Panc1 (cell line): ENCODE data around the gene FNBP1L. TPM values are rescaled to one million over a fixed set of nuclear protein-coding genes. Genes with fewer than 3 reads are reported as not detected.

ENCODE experiments used
- ATAC-seq: fragments of 200-7000 bp; cut with Tn5 transposase; 2 replicates; pipeline ENCODE4 v1.9.1; 2020; ENCODE audit warnings: mild to moderate bottlenecking, moderate library complexity
- BruUV-seq: library from RNA; stranded (reverse); fragments of 400-500 nt; replicated peaks from 2 replicates; lab custom pipeline; 2021; lab: Mats Ljungman, UMichigan
- CTCF ChIA-PET: fragments of 300-600 bp; sonication (Branson Sonifier 250); formaldehyde crosslinking; loops from one replicate; lab custom pipeline; 2022; ENCODE audit warnings: antibody characterized with exemption; lab: Charles Lee
- POLR2A ChIA-PET: fragments of 300-600 bp; sonication (Branson Sonifier 250); formaldehyde crosslinking; loops from one replicate; lab custom pipeline; 2022; ENCODE audit warnings: antibody characterized with exemption; lab: Charles Lee
- DNase-seq: peaks from one replicate; pipeline ENCODE4 v3.0.0-alpha.2; 2010; ENCODE audit warnings: low read depth, low spot score
- H3K27ac ChIP-seq: 2 replicates; pipeline ENCODE4 v1.5.1; 2011; ENCODE audit warnings: mild to moderate bottlenecking, low read length, inconsistent platforms
- H3K27me3 ChIP-seq: fragments of 200-500 bp; sonication (Bioruptor generic); 2 replicates; pipeline ENCODE4 v1.6.0; 2014; ENCODE audit warnings: low read length, inconsistent platforms; ENCODE audit not compliant: control insufficient read depth, insufficient read depth
- H3K36me3 ChIP-seq: fragments of 200-500 bp; sonication (Bioruptor generic); 2 replicates; pipeline ENCODE4 v1.5.1; 2014; ENCODE audit warnings: inconsistent platforms, mild to moderate bottlenecking, low read length, moderate library complexity; ENCODE audit not compliant: control insufficient read depth, insufficient read depth
- H3K4me1 ChIP-seq: 2 replicates; pipeline ENCODE4 v1.5.1; 2011; ENCODE audit warnings: inconsistent platforms, mild to moderate bottlenecking, low read length, moderate library complexity; ENCODE audit not compliant: control insufficient read depth, insufficient read depth
- H3K4me3 ChIP-seq, 2 experiments: 2 replicates each; pipeline ENCODE4 v1.5.1; 2011 to 2012; ENCODE audit warnings: low read depth in 2 of 2, low read length in 2 of 2, mild to moderate bottlenecking in 2 of 2, inconsistent platforms in 1 of 2, moderate library complexity in 1 of 2
- H3K9me3 ChIP-seq: fragments of 200-500 bp; sonication (Bioruptor generic); 2 replicates; pipeline ENCODE4 v1.5.1; 2014; ENCODE audit warnings: low read depth, mild to moderate bottlenecking, inconsistent platforms, low read length, moderate library complexity; ENCODE audit not compliant: control insufficient read depth, insufficient read depth
- CTCF ChIP-seq: fragments of 450-650 bp; IDR thresholded peaks from 2 replicates; pipeline ENCODE4 v1.5.1; 2017; ENCODE audit warnings: mild to moderate bottlenecking
- POLR2AphosphoS5 ChIP-seq: IDR thresholded peaks from 2 replicates; pipeline ENCODE4 v1.6.1; 2012; ENCODE audit warnings: mild to moderate bottlenecking, low read depth, low read length, moderate library complexity
- REST ChIP-seq, 2 experiments: IDR thresholded peaks; 2 replicates each; pipeline ENCODE4 v1.6.1; 2011 to 2012; ENCODE audit warnings: low read depth in 2 of 2, control low read depth in 1 of 2, low read length in 1 of 2, mild to moderate bottlenecking in 1 of 2, moderate library complexity in 1 of 2; ENCODE audit not compliant: insufficient read depth in 1 of 2
- SIN3A ChIP-seq: IDR thresholded peaks from 2 replicates; pipeline ENCODE4 v1.6.1; 2012; ENCODE audit warnings: low read depth, mild to moderate bottlenecking, low read length, moderate library complexity, borderline replicate concordance; ENCODE audit not compliant: insufficient read depth
- TCF7L2 ChIP-seq: IDR thresholded peaks from 2 replicates; pipeline ENCODE4 v1.6.1; 2011; ENCODE audit warnings: mild to moderate bottlenecking, low read depth, low read length, inconsistent platforms
- in situ Hi-C: cut with HindIII; loops from 2 replicates; pipeline ENCODE4 v1.10.0; 2016; ENCODE audit warnings: low sequenced_read_pairs, low pct_unique_long_range_greater_than_20kb
- intact Hi-C: fragments of 100-400 bp; cut with micrococcal nuclease; formaldehyde crosslinking; loops from one replicate; pipeline ENCODE4 v1.10.0; 2022; ENCODE audit not compliant: unreplicated experiment
- total RNA-seq: library from RNA; stranded (reverse); gene quantifications from one replicate; pipeline ENCODE4 v1.2.1, GENCODE V29; 2021; ENCODE audit not compliant: unreplicated experiment

The FNBP1L gene
- total RNA-seq, 1 experiment from 2014 or later, result 25.1 TPM

GRCh38 chr1:93496520-93496919, 48.6 kb downstream of the FNBP1L start:
- H3K9me3 ChIP-seq, result no peaks in the 10 kb centered on the region
- DNase-seq (no peak), ATAC-seq (no peak)
- no peaks in the 10 kb centered on the region for H3K36me3 ChIP-seq
- CTCF ChIA-PET, result no interaction called here
- H3K27me3 ChIP-seq, result no peaks in the 10 kb centered on the region
- no peak for TF ChIP-seq SIN3A
- no peak for TF ChIP-seq CTCF
- TF ChIP-seq TCF7L2, result no peak
- TF ChIP-seq POLR2AphosphoS5, result no peak
- TF ChIP-seq REST (IDR thresholded peaks at IDR 0.05; ENCODE audit: insufficient read depth in 1 of 2, low read depth in 2 of 2, low read length in 1 of 2), result no peak
- intact Hi-C loops (no loop called here), in situ Hi-C loops (no loop called here)
- no peak overlapping the region for H3K4me3 ChIP-seq
- no peak overlapping the region for H3K27ac ChIP-seq
- POLR2A ChIA-PET, result no interaction called here
- H3K4me1 ChIP-seq, result no peaks in the 10 kb centered on the region; the same call in 1 of the 2 replicates
- no TSS peak for BruUV-seq

- no peaks in the 10 kb centered on the region for H3K9me3 ChIP-seq
- no TSS peak for BruUV-seq
- TF ChIP-seq SIN3A, result no peak
- TF ChIP-seq REST (IDR thresholded peaks at IDR 0.05; ENCODE audit: insufficient read depth in 1 of 2, low read depth in 2 of 2, low read length in 1 of 2), result no peak
- no peak for TF ChIP-seq POLR2AphosphoS5
- no peak for TF ChIP-seq TCF7L2
- no peak for TF ChIP-seq CTCF
- ChIA-PET CTCF (no interaction called here), POLR2A (interaction anchor here (0.5 kb wide), 1 partner anchor 397 kb away, joined by 6 read pairs; no protein-coding TSS in a partner anchor)
- no peak overlapping the region for H3K27ac ChIP-seq
- no peak overlapping the region for H3K4me3 ChIP-seq
- no peaks in the 10 kb centered on the region for H3K36me3 ChIP-seq
- in situ Hi-C loops, result no loop called here
- no peaks in the 10 kb centered on the region; the same call in 1 of the 2 replicates for H3K4me1 ChIP-seq
- intact Hi-C loops, result no loop called here
- no peaks in the 10 kb centered on the region for H3K27me3 ChIP-seq
- ATAC-seq (no peak), DNase-seq (no peak)
These were observed 51.2 kb downstream of the FNBP1L start for GRCh38 chr1:93499075-93499474.
